ENCODE measurements around the gene PLEKHH1.

The PLEKHH1 gene

DNA sequence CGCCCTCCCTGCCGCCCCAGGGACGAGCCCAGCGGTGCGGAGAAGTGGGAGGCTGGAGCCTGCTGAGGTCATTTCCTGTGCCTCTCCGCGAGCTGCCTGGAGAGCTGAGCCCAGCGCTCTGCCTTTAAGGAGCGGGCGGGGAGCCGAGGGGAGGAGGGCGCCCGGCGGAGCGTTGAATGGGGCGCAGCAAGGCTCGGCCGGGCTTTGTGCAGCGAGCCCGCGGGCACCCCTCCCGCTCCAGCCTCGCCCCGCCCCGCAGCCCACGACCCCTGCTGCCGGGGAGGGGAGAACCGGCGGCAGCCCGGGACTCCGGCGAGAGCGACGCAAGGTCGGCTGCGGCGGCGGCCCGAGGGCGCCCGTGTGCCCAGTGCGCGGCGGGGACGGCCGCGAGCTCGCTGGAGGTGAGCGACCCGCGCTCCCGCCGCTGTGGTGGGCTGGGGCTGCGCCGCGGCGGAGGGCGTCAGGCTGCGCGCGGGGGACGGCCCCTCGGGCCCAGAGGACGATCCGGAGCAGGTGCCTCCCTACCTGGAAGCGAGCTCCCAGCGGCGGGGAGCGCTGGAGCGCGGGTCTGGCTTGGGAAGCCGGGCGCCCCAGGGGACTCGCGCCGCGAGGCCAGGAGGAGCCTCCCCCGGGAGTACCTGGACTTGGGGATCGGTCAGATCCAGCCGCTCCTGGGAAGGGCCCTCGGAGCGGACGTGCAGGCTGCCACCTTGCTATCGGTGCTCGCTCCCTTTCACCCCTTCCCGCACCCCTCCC is at the start of gene PLEKHH1:
TSS of gene PLEKHH1 (plus strand) at position 293 of the 756 bp plus-strand sequence. CDS start 8,578 bp downstream, outside the sequence.
- peaks cover 30% of the 10 kb centered on the region for H3K27me3 Mint-ChIP-seq (ENCODE audit: low read depth, poor library complexity)
- TF ChIP-seq, protein P1, sequence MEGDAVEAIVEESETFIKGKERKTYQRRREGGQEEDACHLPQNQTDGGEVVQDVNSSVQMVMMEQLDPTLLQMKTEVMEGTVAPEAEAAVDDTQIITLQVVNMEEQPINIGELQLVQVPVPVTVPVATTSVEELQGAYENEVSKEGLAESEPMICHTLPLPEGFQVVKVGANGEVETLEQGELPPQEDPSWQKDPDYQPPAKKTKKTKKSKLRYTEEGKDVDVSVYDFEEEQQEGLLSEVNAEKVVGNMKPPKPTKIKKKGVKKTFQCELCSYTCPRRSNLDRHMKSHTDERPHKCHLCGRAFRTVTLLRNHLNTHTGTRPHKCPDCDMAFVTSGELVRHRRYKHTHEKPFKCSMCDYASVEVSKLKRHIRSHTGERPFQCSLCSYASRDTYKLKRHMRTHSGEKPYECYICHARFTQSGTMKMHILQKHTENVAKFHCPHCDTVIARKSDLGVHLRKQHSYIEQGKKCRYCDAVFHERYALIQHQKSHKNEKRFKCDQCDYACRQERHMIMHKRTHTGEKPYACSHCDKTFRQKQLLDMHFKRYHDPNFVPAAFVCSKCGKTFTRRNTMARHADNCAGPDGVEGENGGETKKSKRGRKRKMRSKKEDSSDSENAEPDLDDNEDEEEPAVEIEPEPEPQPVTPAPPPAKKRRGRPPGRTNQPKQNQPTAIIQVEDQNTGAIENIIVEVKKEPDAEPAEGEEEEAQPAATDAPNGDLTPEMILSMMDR (IDR thresholded peaks at IDR 0.05): no peak
- no peaks in the 10 kb centered on the region for H3K9me3 Mint-ChIP-seq
- peak within 1 kb of the TSS; percentile 90 for H3K4me3 Mint-ChIP-seq
- DNase-seq: peak; percentile 81
- H3K27ac Mint-ChIP-seq: peak within 1 kb of the TSS; percentile 85
- no peaks in the 10 kb centered on the region for H3K36me3 Mint-ChIP-seq (ENCODE audit: low read depth)
- H3K4me1 Mint-ChIP-seq: peaks cover 24% of the 10 kb centered on the region

DNA sequence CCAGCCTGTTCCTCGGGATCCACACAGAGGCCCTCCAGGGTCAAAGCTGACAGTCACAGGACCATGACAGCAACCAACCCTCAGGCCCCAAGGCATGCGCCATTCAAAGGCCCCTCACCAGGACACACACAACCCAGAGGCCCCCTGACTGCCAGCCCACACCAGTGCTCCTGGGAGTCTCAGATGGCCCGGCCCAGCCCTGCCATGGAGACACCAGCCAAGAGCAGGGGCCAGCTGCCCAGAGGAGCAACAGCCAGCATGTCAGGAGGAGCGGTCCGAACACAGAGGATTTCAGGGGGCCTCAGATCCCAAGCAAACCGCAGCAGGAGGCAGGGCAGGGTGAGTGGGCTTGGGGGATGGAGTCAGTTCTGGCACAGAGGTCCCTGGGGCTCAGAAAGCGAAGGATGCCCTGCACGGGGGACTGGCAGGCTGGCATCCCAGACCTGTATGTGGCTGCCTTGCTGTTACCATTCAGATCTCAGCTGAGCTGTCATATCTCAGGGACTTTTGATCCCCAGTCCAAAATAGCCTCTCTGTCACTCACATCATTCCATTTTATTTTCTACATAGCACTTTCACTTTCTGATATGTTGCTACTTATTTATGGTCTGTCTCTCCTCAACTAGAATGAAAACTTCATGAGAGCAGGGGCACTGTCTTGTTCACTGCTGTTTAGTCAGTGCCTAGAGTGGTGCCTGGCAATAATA is 49.4 kb upstream of the PLEKHH1 start:
- TF ChIP-seq, protein P1 (IDR thresholded peaks at IDR 0.05): no peak
- Mint-ChIP-seq H3K27me3 (ENCODE audit: low read depth, poor library complexity) (peaks cover 11% of the 10 kb centered on the region), H3K4me3 (no peak overlapping the region), H3K9me3 (peaks cover 3% of the 10 kb centered on the region), H3K27ac (peak overlapping the region; percentile 59), H3K36me3 (ENCODE audit: low read depth) (no peaks in the 10 kb centered on the region), H3K4me1 (peaks cover 19% of the 10 kb centered on the region)
- no peak for DNase-seq

DNA sequence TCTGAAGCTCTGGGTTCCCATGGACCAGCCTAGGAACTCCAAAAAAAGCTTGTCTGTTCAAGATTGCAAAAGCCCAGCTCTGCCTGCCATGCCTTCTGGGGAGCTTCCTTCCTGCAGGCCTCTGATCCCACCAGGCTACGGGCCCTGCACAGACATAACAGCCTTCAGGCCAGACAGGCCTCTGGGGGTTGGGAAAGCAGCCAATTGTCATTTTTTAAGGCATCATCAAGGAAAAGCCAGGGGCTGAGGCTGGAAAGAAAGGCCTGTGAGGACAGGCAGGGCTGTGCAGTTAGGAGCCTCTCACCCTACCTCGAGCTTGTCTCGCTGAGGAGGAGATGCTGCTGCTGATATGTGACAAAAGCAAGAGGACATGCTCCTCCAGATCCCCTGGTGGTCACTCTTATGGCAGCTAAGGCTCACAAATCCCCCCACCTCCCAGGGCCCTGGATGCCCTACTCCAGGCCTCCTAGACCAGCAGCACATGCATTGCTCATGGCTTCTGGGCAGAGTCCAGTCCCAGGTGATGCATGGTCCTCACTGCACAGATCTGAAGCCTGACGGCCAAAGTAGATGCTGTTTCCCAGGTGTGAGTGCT is 47.5 kb upstream of the PLEKHH1 start:
- H3K27me3 Mint-ChIP-seq (ENCODE audit: low read depth, poor library complexity): peaks cover 11% of the 10 kb centered on the region
- H3K9me3 Mint-ChIP-seq: peaks cover 3% of the 10 kb centered on the region
- no peak for DNase-seq
- peaks cover 14% of the 10 kb centered on the region for H3K4me1 Mint-ChIP-seq
- no peak overlapping the region for H3K4me3 Mint-ChIP-seq
- peak overlapping the region; percentile 81 for H3K27ac Mint-ChIP-seq
- no peaks in the 10 kb centered on the region for H3K36me3 Mint-ChIP-seq (ENCODE audit: low read depth)
- TF ChIP-seq, protein P1 (IDR thresholded peaks at IDR 0.05): no peak

DNA sequence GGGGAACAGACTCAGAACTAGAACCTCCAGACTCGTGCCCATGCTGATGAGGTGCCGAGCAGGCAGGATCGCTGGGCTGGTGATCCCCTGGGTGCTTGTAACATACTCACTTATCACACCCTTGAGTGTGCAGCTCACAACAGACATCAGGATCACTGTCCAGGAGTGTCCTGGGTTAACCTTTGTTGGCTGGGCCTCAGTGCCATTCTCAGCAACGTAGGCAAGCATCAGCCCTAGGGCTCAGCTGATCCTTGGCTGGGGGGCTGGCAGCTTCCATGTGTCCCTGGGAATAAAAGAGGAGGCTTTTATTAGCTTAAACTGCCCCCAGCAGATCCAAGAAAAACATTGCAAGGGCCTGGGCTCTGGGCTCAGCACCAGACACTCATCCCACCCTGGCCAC is 46.2 kb upstream of the PLEKHH1 start:
- Mint-ChIP-seq H3K4me1 (peaks cover 14% of the 10 kb centered on the region), H3K36me3 (ENCODE audit: low read depth) (no peaks in the 10 kb centered on the region), H3K9me3 (peaks cover 3% of the 10 kb centered on the region), H3K4me3 (no peak overlapping the region), H3K27me3 (ENCODE audit: low read depth, poor library complexity) (peaks cover 7% of the 10 kb centered on the region), H3K27ac (no peak overlapping the region)
- TF ChIP-seq, protein P1 (IDR thresholded peaks at IDR 0.05): no peak
- DNase-seq: no peak

DNA sequence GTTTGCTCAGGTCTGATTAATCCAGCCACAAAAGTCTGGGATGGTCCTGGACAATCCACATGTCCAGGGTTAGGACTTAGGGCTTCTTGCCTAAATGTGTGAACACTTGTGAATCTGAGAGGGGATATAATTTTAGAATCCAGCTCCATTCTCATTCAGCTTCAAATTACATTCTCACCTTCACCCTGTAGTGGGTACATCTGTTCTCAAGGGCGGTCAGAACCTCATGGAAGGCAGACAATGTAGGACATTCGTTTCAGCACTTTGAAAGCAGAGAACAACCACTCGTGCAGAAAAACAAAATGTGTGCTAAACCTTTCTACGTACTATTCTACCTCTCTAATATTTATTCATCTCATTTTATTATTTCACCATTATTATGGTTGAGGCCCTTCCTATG is 45.8 kb upstream of the PLEKHH1 start:
- Mint-ChIP-seq H3K27me3 (ENCODE audit: low read depth, poor library complexity) (peaks cover 7% of the 10 kb centered on the region), H3K4me3 (no peak overlapping the region), H3K27ac (no peak overlapping the region), H3K4me1 (peaks cover 14% of the 10 kb centered on the region), H3K9me3 (peaks cover 3% of the 10 kb centered on the region), H3K36me3 (ENCODE audit: low read depth) (no peaks in the 10 kb centered on the region)
- TF ChIP-seq, protein P1 (IDR thresholded peaks at IDR 0.05): no peak
- DNase-seq: no peak

Data from nephron progenitor cell (in vitro differentiated cells).